ENCODE results near the gene FRMPD2.
"Not testable (repeated sequence)": the region's sequence is repeated elsewhere in the genome, so short reads cannot be mapped to it uniquely, and the experiment has no call there.

The FRMPD2 gene

GRCh38 chr10:48160670-48161069, 113.8 kb downstream of the FRMPD2 start:
- H3K4me3 ChIP-seq, H3K27ac ChIP-seq: not testable (repeated sequence)

DNA sequence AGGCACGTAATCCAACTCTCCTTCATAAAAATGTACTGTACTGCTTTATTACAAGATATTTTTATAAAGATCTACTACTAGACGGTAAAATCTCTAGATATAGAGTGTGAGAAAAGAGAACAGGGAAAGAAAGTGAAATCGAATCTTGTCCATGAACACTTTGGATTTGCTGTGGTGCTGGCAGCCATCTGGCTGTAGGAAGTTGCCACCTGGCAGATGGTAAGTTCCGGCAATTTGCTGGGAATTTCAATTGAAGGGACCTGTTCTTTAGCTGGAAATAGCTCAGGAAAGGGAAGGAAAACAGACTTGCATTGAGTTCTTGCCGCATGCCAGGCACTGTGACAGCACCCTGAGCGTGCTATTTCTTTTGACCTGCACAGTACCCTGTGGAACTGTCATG, 114.3 kb downstream of the FRMPD2 start:
- not testable (repeated sequence) for H3K27ac ChIP-seq, H3K4me3 ChIP-seq

- H3K27ac ChIP-seq, H3K4me3 ChIP-seq: not testable (repeated sequence)
Measured at GRCh38 chr10:48154211-48155140, 120.0 kb downstream of the FRMPD2 start.

DNA sequence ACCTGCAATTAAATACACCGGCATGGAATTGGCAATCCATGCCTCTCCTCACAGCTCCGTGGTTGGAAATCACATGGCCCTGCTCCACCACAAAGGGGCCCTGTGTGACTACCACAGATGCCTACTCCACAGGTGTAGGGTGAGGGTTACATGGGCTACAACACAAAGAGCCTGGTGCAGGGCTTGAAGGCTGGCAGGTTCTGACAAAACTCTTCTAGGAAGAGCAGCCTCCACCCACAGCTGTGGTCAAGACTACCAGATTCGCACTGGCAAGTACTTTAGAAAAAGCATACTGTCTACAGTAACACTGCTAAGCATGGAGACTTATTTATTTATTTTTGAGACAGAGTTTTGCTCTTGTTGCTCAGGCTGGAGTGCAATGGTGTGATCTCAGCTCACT, 126.9 kb downstream of the FRMPD2 start:
- H3K4me3 ChIP-seq, H3K27ac ChIP-seq: not testable (repeated sequence)

- H3K4me3 ChIP-seq, H3K27ac ChIP-seq: not testable (repeated sequence)
Measured at GRCh38 chr10:48143721-48144642, 130.5 kb downstream of the FRMPD2 start.

DNA sequence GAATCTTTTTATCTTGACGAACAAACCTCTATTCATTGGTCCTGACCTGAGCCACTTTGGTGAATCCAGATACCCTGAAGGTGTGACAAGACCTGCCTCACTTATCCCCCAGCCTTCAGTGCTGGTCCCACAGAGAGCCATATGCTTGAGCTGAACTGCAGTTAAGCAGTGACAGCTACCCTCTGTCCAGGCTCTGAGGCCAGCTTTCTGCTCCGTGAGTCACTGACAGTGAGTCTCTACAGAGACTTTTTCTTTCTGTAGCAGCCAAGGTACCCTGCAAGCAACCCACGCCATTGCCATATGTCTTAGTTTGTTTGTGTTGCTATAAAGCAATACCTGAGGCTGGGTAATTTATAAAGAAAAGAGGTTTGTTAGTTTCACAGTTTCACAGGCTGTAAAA, 133.5 kb downstream of the FRMPD2 start:
- H3K4me3 ChIP-seq, H3K27ac ChIP-seq: not testable (repeated sequence)

DNA sequence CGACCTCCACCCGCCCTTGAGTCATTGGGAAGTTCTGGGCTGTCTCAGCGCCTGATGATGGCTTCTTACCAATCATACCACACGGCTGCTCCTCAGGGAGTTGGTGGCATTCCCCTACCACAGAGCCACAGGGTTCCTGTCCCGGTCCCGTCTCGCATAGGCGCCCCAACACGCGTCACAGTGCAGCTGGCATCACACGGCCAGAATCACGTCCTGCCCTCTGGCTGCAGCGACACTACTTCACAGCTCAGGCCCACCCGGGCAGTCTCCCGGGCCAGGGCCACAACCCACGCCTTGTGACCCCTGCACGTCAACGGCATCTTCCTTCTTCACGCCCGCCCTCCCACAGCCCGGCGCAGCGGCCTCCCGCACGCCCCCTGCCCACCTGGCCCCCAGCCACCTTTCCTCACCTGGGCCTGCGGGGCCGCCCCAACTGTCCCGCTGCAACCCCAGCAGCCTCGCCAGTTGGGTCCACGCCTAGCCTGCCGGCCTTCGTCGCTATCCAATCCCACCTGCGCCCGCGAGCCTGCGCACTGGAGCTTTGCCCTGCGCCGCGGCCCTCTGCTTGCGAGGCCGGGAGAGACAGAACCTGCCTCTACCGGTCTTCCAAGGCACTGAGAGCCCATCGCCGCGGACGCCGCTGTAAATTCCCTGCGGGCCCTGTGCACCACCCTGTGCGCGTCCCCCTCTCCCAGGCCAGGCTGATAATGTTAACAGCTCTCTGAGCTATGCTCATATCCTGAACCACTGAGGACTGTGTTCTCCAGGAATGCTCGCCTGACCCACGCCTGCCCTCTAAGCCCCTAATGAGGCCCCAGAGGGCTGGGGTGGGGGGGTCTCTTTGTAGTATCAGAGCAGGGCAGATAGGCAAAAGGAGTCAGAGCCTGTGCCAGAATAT, 134.3 kb downstream of the FRMPD2 start:
- H3K4me3 ChIP-seq, H3K27ac ChIP-seq: not testable (repeated sequence)

GRCh38 chr10:48128954-48129353, 145.5 kb downstream of the FRMPD2 start:
- H3K4me3 ChIP-seq, H3K27ac ChIP-seq: not testable (repeated sequence)

GRCh38 chr10:48126251-48126650, 148.2 kb downstream of the FRMPD2 start:
- not testable (repeated sequence) for H3K4me3 ChIP-seq

DNA sequence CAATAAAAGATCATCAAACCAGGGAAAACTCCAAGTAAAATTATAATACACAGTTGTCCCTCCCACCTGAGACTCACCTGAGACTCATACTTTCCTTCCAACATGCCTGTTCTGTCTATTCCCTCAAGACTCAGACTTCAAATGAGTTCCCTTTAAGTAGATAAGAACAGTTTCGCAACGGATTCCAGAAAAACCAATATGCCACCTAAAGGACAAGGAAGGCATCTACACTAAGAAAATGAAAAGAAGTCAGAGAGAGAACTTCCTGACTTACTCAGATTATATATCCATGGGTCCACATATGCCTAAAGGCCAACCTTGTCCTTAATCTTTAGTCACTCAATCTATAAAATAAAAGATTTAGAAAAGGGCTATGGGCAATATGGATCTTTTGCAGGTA, 148.9 kb downstream of the FRMPD2 start:
- not testable (repeated sequence) for H3K4me3 ChIP-seq, H3K27ac ChIP-seq

More at GRCh38 chr10:48126251-48126650, 148.2 kb downstream of the FRMPD2 start:
- H3K27ac ChIP-seq: not testable (repeated sequence)

DNA sequence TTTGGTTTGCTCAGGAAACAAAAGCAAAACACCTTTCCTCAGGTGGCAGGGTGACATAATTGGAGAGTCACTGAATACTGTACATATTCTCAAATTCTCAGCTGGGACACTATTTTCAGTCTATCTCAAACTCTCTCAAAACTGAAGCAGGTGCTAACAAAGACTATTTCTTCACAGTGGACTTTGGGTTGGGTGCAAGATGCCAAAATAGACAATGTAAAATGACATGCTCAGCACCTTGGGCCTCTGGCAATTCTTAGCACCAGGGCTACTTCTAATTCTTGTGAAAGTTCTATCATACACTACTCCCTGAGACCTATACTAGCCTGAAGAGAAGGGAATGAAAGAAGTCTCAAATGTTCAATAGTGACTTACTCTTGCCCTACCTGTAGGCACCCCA, 151.9 kb downstream of the FRMPD2 start:
- H3K4me3 ChIP-seq, H3K27ac ChIP-seq: not testable (repeated sequence)

DNA sequence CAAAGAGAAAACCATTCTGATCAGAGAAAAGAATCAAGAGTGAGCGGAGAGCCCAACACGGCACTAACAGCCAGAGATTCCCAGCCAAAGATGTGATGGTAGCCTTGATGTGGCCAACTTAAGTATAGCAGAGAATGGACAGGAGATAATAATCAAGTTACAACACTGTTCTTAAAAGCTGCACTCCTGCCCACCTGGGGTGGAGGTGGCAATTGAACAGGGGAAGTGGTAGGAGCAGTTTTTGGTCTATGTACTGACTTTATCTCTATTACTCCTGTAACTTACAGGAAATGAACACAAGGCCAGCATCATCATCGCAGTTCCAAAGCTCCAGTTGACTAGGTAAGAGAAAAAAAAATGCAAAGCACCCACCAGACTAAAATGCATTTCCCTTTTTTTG, 164.2 kb downstream of the FRMPD2 start:
- H3K4me3 ChIP-seq, H3K27ac ChIP-seq: not testable (repeated sequence)
